Mammary epithelial cell (primary cell): ENCODE results near the gene MARCHF9.

Experiments used
- EZH2 ChIP-seq: IDR thresholded peaks from 2 replicates; pipeline ENCODE4 v1.6.1; 2012; ENCODE audit warnings: low read length, inconsistent platforms, borderline replicate concordance
- TF ChIP-seq, protein P1 (sequence below), 2 donors: IDR thresholded peaks in 1 of 2; conservative IDR thresholded peaks in 1 of 2; 2 replicates each; pipeline ENCODE4 v1.5.1; 2011 to 2012; ENCODE audit warnings: inconsistent platforms in 2 of 2, low read length in 2 of 2, mild to moderate bottlenecking in 2 of 2, control low read depth in 1 of 2, low read depth in 1 of 2; ENCODE audit not compliant: insufficient read depth in 1 of 2; ENCODE audit errors: extremely low read depth in 1 of 2

DNA sequence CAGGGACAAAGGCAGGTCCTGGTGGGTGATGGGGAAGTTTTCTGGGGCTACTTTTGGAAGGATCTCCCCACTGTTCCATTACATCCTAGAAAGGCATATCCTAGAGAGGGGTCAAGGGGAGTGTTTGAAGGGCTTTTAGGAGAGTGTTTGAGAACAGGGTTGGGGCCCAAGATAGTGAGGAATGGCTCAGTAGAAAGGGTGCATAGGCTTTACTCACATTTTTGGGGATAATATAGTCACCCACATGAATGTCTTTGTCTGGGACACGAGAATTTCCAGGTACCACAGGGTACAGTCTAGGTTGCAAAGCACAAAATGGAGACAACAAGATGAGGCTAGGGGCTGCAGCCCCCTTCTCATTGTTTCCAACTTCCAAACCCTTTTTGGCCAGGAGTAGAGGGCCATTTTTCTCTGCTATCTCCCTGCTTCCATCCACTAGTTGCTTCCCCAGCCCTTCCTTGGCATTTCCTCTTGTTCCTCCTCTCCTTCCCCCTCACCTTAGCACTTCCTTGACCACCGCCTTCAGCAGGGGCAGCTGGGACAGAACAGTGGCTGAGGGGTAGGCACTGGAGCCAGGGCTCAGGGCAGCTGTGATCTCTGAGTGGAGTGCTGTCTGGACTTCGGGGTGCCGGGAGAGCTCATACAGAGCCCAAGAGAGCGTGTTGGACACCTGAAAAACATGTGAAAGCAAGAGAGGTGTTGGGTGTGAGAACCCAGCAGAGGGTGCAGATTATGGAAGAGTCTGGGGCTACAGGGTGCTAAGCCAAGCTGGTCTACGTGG, 9.2 kb downstream of the MARCHF9 start:
- no peak for TF ChIP-seq EZH2
- TF ChIP-seq, protein P1, sequence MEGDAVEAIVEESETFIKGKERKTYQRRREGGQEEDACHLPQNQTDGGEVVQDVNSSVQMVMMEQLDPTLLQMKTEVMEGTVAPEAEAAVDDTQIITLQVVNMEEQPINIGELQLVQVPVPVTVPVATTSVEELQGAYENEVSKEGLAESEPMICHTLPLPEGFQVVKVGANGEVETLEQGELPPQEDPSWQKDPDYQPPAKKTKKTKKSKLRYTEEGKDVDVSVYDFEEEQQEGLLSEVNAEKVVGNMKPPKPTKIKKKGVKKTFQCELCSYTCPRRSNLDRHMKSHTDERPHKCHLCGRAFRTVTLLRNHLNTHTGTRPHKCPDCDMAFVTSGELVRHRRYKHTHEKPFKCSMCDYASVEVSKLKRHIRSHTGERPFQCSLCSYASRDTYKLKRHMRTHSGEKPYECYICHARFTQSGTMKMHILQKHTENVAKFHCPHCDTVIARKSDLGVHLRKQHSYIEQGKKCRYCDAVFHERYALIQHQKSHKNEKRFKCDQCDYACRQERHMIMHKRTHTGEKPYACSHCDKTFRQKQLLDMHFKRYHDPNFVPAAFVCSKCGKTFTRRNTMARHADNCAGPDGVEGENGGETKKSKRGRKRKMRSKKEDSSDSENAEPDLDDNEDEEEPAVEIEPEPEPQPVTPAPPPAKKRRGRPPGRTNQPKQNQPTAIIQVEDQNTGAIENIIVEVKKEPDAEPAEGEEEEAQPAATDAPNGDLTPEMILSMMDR (conservative IDR thresholded peaks at IDR 0.05 in 1 of 2, IDR thresholded peaks at IDR 0.05 in 1 of 2; ENCODE audit: extremely low read depth in 1 of 2, insufficient read depth in 1 of 2, low read depth in 1 of 2, low read length in 2 of 2), result no peak
